Measurements from ENCODE around the gene RAB3C.
"Not testable (repeated sequence)": the region's sequence is repeated elsewhere in the genome, so short reads cannot be mapped to it uniquely, and the experiment has no call there.

RAB3C gene

DNA sequence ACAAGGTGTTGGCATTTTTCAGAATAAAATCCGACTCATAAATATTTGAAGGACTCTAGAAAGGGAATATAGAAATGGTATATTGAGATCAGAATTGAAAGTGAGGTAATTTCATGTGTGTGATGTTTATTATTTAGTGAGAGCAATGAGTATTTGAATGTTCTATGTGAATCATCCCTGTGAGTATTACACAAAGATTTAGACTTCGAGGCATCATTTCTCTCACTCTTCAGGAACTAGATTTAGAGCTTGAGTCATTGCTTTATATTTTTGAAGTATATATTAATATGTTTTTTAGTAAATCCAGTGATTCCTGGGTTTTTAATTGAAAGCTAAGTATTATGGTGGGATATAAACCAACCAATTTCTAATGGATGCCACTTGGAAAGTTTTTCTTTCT is 91.2 kb downstream of the RAB3C start:
- DNase-seq (ENCODE audit: extremely low read depth in 1 of 2, low read depth in 1 of 2): no peak

DNA sequence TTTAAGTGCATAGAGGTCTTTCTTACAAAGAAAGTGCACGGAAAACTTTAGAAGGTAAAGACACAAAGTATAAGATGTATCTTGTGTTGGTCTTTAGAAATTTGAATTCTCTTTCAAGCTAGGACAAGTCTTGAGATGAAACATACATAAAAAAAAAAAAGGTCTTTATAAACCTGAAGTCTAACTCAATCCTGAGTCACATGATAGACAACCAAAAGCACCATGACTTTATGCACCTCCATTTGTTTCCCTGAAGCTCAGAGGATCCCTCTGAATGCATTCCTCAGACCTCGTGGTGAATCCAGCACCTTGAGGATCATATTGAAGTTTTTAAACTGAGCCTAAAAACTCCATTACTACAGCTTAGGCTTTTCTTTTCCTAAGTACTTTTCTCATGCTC is 91.8 kb downstream of the RAB3C start:
- no peak for DNase-seq (ENCODE audit: extremely low read depth in 1 of 2, low read depth in 1 of 2)

- DNase-seq (ENCODE audit: extremely low read depth in 1 of 2, low read depth in 1 of 2): no peak
Measured at GRCh38 chr5:58675341-58675740, 92.5 kb downstream of the RAB3C start.

DNA sequence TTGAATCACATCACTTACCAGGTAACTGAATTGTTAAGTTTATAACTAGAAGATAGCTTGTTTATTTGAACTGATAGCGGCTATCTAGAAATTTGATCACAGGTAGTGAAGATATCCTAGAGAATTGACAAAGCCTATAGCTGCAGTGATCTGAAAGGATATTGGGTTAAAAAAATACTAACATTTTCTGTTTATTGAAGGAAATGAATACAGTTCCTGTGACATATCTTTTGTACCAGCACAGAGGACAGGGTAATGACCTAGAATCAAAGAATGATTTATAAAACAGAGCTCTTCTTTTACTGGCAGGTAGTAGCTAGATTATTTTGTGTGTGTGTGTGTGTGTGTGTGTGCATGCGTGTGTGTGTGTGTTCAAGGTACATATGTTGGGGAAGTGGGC is 94.8 kb downstream of the RAB3C start:
- no peak for DNase-seq (ENCODE audit: extremely low read depth in 1 of 2, low read depth in 1 of 2)

GRCh38 chr5:58680503-58680902 is 97.6 kb downstream of the RAB3C start:
- no peak for DNase-seq (ENCODE audit: extremely low read depth in 1 of 2, low read depth in 1 of 2)

DNA sequence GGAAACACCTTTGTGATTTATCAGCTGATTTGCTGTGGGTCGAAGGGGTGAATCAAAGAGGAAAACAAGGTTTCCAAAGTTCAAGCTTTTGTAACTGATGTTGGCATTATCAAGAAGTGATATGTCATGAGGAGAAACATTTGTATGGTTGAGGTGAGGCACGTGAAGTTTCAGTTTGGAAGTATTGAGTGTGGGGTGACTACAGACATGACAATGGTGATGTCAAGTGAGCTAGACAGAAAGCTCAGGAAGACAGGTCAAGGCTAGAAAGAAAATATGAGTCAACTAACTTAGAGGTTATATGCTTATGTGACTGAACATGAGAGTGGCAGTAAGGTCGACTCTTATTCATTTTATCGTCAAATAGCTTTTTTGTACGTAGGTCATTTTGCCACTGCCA is 99.1 kb downstream of the RAB3C start:
- no peak for DNase-seq (ENCODE audit: extremely low read depth in 1 of 2, low read depth in 1 of 2)

GRCh38 chr5:58683567-58683966 is 100.7 kb downstream of the RAB3C start:
- no peak for DNase-seq (ENCODE audit: extremely low read depth in 1 of 2, low read depth in 1 of 2)

- no peak for DNase-seq (ENCODE audit: extremely low read depth in 1 of 2, low read depth in 1 of 2)
Measured at GRCh38 chr5:58687079-58687478, 104.2 kb downstream of the RAB3C start.

- no peak for DNase-seq (ENCODE audit: extremely low read depth in 1 of 2, low read depth in 1 of 2)
Measured at GRCh38 chr5:58687595-58687994, 104.7 kb downstream of the RAB3C start.

DNA sequence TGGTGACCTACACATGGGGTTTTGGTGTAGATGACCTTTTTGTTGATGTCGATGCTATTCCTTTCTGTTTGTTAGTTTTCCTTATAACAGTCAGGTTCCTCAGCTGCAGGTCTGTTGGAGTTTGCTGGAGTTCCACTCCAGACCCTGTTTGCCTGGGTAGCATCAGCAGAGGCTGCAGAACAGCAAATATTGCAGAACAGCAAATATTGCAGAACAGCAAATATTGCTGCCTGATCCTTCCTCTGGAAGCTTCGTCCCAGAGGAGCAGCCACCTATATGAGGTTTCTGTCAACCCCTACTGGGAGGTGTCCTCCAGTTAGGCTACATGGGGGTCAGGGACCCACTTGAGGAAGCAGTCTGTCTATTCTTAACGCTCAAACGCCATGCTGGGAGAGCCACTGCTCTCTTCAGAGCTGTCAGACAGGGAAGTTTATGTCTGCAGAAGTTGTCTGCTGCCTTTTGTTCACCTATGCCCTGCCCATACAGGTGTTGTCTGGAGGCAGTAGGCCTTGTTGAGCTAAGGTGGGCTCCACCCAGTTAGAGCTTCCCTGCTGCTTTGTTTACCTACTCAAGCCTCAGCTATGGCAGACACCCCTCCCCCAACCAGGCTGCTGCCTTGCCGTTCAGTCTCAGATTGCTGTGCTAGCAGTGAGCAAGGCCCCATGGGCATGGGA is 116.3 kb downstream of the RAB3C start:
- not testable (repeated sequence) for DNase-seq (ENCODE audit: extremely low read depth in 1 of 2, low read depth in 1 of 2)

DNA sequence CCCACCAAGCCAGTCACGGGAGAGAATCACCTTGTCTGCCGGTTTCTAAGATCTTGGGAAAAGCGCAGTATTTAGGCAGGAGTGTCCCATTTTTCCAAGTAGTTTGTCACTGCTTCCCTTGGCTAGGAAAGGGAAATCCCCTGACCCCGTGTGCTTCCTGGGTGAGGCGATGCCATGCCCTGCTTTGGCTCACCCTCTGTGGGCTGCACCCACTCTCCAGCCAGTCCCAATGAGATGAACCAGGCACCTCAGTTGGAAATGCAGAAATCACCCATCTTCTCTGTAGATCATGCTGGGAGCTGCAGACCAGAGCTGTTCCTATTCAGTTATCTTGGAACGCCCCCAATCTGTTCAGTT is 116.9 kb downstream of the RAB3C start:
- no peak for DNase-seq (ENCODE audit: extremely low read depth in 1 of 2, low read depth in 1 of 2)

GRCh38 chr5:58703925-58704555 is 121.2 kb downstream of the RAB3C start:
- DNase-seq (ENCODE audit: extremely low read depth in 1 of 2, low read depth in 1 of 2): no peak

DNA sequence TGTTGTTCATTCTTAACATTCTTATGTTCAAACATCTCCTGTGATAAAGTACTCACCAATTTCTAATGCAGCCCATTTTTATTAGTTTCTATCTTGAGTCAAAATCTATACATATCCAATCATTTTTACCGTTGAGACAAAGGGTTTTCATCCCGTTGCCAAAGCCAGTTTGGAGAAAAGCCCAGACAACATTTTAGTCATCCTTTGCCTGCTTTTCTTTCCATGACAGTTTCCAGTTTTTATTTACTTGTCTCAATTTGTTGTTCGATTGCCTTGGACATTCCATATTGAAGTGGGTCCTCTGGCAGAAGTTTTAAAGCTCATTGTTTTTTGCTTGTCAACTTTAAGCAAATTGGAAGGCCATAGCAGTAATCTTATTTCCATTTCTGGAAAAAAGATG is 123.9 kb downstream of the RAB3C start:
- no peak for DNase-seq (ENCODE audit: extremely low read depth in 1 of 2, low read depth in 1 of 2)

GRCh38 chr5:58708456-58708855 is 125.6 kb downstream of the RAB3C start:
- no peak for DNase-seq (ENCODE audit: extremely low read depth in 1 of 2, low read depth in 1 of 2)

GRCh38 chr5:58710425-58710824 is 127.5 kb downstream of the RAB3C start:
- not testable (repeated sequence) for DNase-seq (ENCODE audit: extremely low read depth in 1 of 2, low read depth in 1 of 2)

- DNase-seq (ENCODE audit: extremely low read depth in 1 of 2, low read depth in 1 of 2): no peak
Measured at GRCh38 chr5:58710871-58711270, 128.0 kb downstream of the RAB3C start.

GRCh38 chr5:58711965-58712364 is 129.1 kb downstream of the RAB3C start:
- no peak for DNase-seq (ENCODE audit: extremely low read depth in 1 of 2, low read depth in 1 of 2)

DNA sequence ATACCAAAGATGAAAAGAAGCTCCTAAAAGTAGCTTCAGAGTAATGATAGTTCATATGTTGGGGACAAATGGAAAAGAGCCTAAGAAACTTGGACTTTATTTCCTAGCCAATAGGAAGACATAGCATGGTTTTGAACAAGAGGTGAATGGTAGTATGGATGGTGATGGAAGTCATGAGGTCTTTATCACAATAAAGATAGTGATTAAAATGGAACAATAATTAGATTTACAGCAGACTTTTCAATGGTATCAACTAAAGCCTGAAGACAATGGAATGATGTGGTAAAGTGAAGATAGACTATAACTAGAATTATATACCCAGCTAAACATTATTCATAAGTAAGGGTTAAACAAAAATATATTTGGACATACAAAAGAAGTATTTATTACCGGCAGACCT is 131.2 kb downstream of the RAB3C start:
- DNase-seq (ENCODE audit: extremely low read depth in 1 of 2, low read depth in 1 of 2): no peak

DNA sequence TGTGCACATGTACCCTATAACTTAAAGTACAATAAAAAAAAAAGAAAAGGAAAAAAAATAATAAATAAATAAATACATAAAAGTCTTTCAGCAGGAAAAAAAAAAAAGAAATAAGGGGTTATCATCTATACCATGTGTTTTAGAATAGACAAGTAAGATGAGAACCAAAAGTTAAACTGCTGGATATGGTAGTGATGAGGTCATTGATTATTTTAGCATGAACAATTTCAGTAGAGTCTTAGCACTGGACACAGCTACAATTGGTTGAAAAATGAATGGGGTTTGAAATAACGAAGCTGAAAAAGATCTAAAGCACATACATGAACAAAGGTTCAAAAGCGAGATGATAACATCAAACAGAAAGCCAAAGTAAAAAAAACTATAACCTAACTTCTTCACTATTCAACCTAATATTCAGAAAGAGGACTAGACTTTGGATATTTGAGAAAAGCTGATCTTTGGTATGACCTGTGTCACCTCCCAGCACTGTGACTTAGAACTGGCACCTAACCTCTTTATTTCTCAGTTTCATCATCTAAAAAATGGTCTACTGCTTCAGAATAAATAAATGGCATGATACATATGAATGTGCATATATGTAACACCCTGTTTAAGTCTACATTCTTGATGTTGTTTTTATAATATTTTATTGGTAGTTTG is 133.3 kb downstream of the RAB3C start:
- DNase-seq (ENCODE audit: extremely low read depth in 1 of 2, low read depth in 1 of 2): no peak

GRCh38 chr5:58716713-58717112 is 133.8 kb downstream of the RAB3C start:
- no peak for DNase-seq (ENCODE audit: extremely low read depth in 1 of 2, low read depth in 1 of 2)

GRCh38 chr5:58717303-58718007 is 134.6 kb downstream of the RAB3C start:
- DNase-seq (ENCODE audit: extremely low read depth in 1 of 2, low read depth in 1 of 2): no peak
